NOMO-1 treated with DMSO at 0.1 percent for 48 hours (cell line): ENCODE measurements around the gene GINS3.
A peak's percentile ranks its signal among the peaks of the same experiment; 100 is the strongest.

Experiments
- DNase-seq: peaks from one replicate; lab custom pipeline; 2025; ENCODE audit not compliant: unreplicated experiment; lab: John Stamatoyannopoulos, UW

The GINS3 gene

GRCh38 chr16:58392215-58393137 lies at the start of gene GINS3:
GINS3 (plus strand) TSS chr16:58392471; CDS start chr16:58392602, 131 bp downstream.
- DNase-seq: peak; percentile 79

- peak; percentile 10 for DNase-seq
Measured at GRCh38 chr16:58343562-58343961, 48.7 kb upstream of the GINS3 start.

GRCh38 chr16:58345574-58346354 lies 46.5 kb upstream of the GINS3 start:
- no peak for DNase-seq

- no peak for DNase-seq
Measured at GRCh38 chr16:58346831-58347371, 45.4 kb upstream of the GINS3 start.

GRCh38 chr16:58348986-58349385 lies 43.3 kb upstream of the GINS3 start:
- DNase-seq: no peak

- DNase-seq: no peak
Measured at GRCh38 chr16:58352690-58353089, 39.6 kb upstream of the GINS3 start.

- no peak for DNase-seq
Measured at GRCh38 chr16:58360041-58360634, 32.1 kb upstream of the GINS3 start.

- DNase-seq: no peak
Measured at GRCh38 chr16:58361726-58362125, 30.5 kb upstream of the GINS3 start.

GRCh38 chr16:58363746-58364393 lies 28.4 kb upstream of the GINS3 start:
- no peak for DNase-seq

- no peak for DNase-seq
Measured at GRCh38 chr16:58365623-58366022, 26.6 kb upstream of the GINS3 start.

GRCh38 chr16:58366247-58367031 lies 25.8 kb upstream of the GINS3 start:
- peak; percentile 79 for DNase-seq

GRCh38 chr16:58367252-58367651 lies 25.0 kb upstream of the GINS3 start:
- no peak for DNase-seq

GRCh38 chr16:58371841-58372240 lies 20.4 kb upstream of the GINS3 start:
- no peak for DNase-seq

GRCh38 chr16:58375386-58375785 lies 16.9 kb upstream of the GINS3 start:
- no peak for DNase-seq

- DNase-seq: no peak
Measured at GRCh38 chr16:58377932-58378331, 14.3 kb upstream of the GINS3 start.

GRCh38 chr16:58378401-58378800 lies 13.9 kb upstream of the GINS3 start:
- DNase-seq: no peak

GRCh38 chr16:58379736-58380135 lies 12.5 kb upstream of the GINS3 start:
- no peak for DNase-seq

- DNase-seq: no peak
Measured at GRCh38 chr16:58381661-58382060, 10.6 kb upstream of the GINS3 start.

- peak; percentile 97 for DNase-seq
Measured at GRCh38 chr16:58384437-58385055, 7.7 kb upstream of the GINS3 start.
